NCI-H748 treated with DMSO at 0.1 percent for 48 hours (cell line): ENCODE results near the gene FBXO31.

Experiments used
- DNase-seq: peaks from one replicate; lab custom pipeline; 2025; lab: John Stamatoyannopoulos, UW

FBXO31 gene

GRCh38 chr16:87309620-87310525 lies 73.7 kb downstream of the FBXO31 start:
- DNase-seq, result no peak

DNA sequence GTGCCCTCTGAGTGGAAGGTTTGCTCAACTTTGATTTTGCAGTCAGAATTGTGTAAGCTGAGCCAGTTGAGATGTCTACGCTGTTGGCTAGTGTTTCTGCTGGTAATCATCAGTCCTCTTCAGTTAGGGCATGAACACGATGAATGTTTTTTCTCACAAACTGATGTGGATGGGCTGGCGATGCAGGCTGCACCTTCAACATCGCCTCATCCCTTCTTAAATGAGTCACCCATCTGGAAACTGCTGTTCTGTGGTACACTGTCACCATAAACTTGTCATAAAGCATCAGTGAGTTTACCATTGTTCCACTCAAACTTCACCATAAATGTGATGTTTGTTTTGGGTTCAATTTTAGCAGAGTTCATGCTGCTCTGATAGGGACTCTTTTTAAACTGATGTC lies 74.8 kb downstream of the FBXO31 start:
- DNase-seq, result no peak

GRCh38 chr16:87306516-87306915 lies 77.1 kb downstream of the FBXO31 start:
- DNase-seq, result no peak

DNA sequence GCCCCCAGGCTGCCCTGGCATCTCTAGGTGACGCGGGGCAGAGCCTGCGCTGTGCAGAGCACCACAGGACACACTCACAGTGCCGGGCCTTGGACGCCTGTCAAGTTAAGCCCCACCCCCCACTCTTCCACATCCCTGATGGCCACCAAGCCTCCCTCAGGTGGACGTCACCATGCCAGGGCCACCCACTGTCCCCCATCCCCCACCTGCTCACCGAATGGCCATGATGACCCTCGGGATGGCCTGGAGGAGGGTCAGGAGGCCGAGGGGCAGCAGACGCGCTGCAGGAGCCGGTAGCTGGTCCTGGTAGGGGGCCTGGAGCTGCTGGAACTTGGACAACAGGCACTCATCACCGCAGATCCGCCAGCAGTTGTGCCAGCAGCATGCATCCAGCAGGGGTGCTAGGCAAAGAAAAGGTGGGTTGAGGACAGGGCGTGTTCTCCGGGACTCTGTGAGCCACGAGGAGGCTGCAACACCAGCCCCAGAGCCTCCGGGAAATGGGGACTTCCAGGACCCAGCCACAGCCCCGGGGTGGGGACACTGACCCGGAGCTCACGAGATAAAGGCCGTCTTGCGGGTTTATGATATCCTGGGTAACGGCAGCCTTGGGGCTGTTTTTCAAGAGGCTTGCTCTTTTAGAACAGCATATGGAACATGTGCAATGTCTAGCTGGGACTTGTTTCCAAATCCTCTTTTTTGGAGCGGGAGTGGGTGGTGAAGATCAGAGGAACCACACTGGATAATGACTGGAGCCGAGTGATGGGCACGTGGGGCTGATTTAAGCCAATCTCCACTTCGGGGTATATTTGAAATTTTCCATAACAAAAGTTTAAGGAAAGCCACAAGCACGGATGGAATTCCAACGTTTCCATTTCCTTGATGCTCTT lies 77.8 kb downstream of the FBXO31 start:
- DNase-seq, result no peak

DNA sequence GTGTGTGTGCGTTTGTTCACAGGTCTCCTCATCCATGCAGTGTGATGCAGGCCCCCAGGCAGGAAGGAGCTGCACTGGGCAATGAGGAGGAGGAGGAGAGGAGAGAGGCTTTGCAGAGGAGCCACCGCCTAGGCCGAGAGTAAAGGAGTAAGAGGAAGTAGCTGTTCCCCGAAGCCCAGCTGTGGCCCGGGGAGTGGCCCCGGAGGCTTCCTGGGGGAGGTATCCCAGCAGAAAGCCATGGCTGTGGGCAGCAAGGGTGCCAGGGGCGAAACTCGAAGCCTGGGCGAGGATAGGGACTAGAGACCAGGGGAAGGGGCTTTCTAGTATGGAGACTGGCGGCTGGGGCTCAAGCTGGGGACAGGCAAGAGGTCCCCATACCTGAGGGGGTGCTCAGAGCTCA lies 78.6 kb downstream of the FBXO31 start:
- DNase-seq, result no peak

- no peak for DNase-seq
Observed at GRCh38 chr16:87303962-87304521, 79.5 kb downstream of the FBXO31 start.

GRCh38 chr16:87303431-87303930 lies 80.1 kb downstream of the FBXO31 start:
- no peak for DNase-seq

- DNase-seq, result no peak
Observed at GRCh38 chr16:87298857-87299465, 84.6 kb downstream of the FBXO31 start.

DNA sequence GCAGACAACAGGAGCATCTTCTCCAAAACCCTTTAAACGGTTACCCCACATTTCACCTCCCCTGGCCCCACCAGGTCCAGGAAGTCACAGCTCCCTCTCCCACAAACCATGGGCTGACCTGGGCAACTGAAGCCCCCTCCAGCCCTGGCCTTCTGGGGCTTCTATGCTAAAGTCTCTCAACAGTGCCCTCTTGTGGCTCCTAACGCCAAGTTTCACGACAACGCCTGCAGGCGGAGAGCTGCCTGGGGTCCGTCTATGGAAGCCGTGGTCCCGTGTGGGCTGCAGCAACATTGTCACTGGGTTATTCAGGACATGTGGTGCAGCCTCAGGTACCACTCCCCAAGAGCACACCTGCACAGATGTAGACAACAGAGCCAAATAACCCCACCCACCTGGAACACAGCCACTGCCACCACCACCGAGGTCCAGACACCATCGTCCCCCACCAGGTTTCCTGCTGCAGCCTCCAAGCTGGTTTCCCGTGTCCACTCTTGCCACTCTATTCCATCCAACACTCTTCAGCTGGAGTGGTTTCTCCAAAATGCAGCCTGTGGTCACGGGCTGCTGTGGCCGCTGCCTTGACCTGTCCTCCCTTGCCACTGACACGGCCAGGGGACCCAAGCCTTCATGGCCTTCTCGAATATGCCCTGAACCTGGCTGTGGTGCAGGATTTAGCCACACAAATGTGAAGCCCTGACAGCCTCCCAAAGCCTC lies 85.5 kb downstream of the FBXO31 start:
- peak; percentile 1 for DNase-seq

DNA sequence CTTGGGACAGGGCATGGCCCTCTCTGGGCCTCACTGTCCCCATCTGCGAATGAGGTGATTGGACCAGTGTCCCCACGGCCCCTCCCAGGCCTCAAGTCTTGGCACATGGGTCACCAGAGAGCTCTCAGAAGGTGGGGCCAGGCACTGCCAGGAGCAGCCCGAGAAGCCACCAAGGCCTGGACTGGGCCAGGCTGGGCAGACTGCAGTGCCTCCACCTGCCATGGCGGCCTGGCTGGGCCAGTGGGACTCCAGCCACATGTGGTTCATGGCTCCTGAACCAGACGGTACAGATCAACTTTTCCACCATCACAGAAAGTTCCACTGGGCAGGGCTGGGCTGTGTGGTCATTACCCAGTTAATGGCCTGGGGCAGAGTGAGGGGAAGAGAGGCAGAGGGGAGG lies 86.2 kb downstream of the FBXO31 start:
- no peak for DNase-seq

DNA sequence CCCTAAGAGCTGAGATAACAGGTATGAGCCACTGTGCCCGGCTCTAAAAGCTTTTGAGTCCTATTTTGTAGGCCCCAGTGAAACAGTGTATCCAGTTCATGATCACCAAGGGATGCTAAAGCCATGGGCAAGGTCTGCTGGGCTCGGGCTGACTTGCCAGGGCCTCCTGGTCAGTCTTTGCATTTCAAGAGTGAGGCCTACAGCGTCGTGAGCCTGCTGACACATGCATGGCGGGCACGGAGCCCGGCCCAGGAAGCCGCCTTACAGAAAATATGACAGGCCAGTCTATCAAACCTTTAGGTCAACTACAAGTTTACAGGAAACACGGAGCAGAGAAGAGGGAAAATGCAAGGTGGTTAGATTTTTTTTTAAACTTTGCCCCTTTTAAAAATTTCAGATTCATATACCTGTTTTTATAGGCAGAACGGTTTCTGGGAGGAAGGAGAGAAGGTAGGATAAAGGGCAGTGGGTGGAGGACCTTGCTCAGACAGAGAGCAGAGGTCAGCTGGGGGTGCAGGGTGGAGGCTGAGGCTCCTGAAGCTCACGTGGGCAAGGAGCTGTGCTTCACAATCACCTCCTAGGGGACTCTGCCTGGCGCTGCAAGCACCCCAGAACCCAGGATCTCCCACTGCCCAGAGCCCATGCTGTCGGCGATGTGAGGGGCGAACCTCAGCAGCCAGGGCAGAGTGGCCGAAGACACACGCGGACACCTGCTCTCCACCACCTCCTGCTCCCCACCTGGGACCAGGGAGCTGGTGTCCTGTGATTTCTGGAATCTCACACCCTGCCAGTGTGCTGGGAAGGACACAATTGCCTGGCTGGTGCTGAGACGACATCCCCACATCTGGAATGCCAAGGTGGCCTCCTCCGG lies 87.7 kb downstream of the FBXO31 start:
- no peak for DNase-seq

DNA sequence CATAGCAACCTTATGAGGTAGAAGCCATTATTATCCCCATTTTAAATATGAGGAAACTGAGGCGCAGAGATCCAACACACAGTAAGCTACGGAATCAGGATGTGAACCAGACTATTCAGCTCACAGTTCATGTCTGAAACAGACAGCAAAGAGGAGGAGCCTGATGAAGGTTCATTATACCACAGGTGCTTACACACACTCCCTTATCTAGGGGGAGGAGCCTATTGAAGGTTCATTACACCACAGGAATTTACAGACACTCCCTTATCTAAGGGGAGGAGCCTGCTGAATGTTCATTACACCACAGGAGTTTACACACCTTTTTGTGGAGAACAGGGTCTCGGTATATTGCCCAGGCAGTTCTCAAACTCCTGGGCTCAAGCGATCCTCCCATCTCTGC lies 88.3 kb downstream of the FBXO31 start:
- no peak for DNase-seq

GRCh38 chr16:87293990-87294389 lies 89.6 kb downstream of the FBXO31 start:
- DNase-seq, result no peak

- DNase-seq, result no peak
Observed at GRCh38 chr16:87291944-87292343, 91.6 kb downstream of the FBXO31 start.

- DNase-seq, result no peak
Observed at GRCh38 chr16:87288753-87289362, 94.7 kb downstream of the FBXO31 start.

DNA sequence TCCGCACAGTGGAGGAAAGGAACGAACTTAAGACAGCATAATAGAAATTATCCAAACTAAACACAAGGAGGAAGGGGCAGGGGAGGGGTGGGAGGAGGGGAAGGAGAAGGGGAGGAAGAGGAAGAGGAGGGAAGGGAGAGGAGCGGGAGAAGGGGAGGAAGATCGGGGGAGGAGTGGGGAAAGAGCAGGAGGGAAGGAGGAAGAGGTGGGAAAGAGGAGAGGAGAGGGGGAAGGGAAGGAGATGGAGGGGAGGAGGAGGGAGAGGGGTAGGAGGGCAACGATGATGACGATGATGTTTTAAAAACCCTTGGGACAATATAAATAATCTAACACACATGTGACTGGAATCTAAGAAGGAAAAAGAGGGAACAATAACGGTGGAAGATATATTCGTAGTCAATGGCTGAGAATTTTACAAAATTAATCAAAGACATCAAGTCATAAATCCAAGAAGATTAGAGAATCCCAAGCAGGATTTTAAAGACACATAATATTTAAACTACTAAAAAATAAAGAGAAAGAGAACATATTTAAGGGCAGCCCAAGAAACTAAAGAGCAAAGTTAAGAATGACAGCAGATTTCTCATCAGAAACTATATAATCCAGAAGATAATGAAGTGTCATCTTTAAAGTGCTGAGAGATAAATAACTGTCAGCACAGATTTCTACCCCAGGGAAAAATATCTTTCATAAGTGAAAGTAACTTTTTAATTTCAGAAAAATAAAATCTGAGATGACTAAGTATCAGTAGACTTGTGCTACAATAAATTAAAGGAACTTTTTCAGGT lies 96.5 kb downstream of the FBXO31 start:
- no peak for DNase-seq

DNA sequence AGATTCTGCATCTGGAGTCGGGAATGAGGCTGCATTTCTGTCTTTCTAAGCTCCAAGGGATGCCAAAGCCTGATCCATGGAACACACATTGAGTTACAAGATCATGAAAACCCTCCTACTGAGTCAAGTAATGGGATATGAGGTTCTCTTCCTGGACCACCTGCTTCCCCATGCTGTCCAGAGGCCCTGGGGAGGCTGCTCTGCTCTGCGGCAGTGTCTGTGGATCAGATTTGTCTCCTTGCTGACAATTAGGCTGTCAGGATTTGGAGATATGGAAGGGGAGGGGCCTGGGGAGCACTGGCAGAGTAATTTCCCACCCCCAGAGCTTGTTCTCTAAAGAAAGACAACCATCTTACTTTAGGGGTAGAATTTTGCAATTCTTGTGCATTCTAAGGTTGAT lies 99.4 kb downstream of the FBXO31 start:
- DNase-seq, result no peak

GRCh38 chr16:87279094-87279658 lies 104.4 kb downstream of the FBXO31 start:
- no peak for DNase-seq
